ENCODE data around the gene RBBP6. TPM values are rescaled to one million over a fixed set of nuclear protein-coding genes. Genes with fewer than 3 reads are reported as not detected.

The RBBP6 gene, protein sequence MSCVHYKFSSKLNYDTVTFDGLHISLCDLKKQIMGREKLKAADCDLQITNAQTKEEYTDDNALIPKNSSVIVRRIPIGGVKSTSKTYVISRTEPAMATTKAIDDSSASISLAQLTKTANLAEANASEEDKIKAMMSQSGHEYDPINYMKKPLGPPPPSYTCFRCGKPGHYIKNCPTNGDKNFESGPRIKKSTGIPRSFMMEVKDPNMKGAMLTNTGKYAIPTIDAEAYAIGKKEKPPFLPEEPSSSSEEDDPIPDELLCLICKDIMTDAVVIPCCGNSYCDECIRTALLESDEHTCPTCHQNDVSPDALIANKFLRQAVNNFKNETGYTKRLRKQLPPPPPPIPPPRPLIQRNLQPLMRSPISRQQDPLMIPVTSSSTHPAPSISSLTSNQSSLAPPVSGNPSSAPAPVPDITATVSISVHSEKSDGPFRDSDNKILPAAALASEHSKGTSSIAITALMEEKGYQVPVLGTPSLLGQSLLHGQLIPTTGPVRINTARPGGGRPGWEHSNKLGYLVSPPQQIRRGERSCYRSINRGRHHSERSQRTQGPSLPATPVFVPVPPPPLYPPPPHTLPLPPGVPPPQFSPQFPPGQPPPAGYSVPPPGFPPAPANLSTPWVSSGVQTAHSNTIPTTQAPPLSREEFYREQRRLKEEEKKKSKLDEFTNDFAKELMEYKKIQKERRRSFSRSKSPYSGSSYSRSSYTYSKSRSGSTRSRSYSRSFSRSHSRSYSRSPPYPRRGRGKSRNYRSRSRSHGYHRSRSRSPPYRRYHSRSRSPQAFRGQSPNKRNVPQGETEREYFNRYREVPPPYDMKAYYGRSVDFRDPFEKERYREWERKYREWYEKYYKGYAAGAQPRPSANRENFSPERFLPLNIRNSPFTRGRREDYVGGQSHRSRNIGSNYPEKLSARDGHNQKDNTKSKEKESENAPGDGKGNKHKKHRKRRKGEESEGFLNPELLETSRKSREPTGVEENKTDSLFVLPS (N-terminal part only)
- polyA plus RNA-seq (2011; rRNA removed) (49.3 and 52.7 TPM in 2 replicates), polyA plus RNA-seq (2017; fragmentation: RNase III; extraction: RNeasy Plus Mini Kit Qiagen cat#74134 plus additional on column Dnase treatment) (24.7 to 28.7 TPM (median 25.0 TPM) in 3 replicates), polyA minus RNA-seq (2011; rRNA and poly(A)+ RNA removed) (31.1 and 34.8 TPM in 2 replicates)
- polyA plus RNA-seq (2012; cell fraction: cytosol; rRNA removed) = 13.8 and 15.2 TPM in 2 replicates
- polyA plus RNA-seq (2012; cell fraction: nucleus; rRNA removed) = 26.3 and 32.5 TPM in 2 replicates

DNA sequence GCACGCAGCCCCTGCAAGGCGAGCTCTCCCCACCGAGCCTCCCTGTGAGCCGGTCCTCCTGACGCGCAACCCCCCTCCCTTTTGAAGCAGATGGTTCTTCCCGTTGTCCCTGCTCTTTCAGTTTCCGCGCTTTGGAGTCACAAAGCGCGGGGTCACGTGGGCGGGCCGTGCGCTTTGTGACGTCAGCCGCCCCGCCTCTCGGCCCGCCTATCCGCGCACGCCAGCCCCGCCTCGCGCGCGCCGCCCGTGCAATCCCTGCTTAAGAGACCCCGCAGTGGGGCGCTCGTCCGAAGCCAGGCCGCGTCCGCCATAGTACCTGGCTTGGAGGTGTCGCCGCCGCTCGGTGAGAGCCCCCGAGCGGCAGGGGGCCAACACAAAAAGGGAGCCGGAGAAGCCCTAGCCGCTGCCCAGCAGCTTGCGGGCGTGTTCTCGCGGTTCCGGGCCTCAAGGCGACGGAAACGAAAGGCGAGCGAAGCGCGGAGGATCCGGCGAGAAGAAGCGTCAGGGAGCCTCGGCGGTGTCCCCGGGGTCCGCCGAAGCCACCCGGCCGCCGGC lies at the start of gene RBBP6:
TSS of gene RBBP6 (plus strand) at position 272 of the 555 bp plus-strand sequence. CDS start 1,061 bp downstream, outside the sequence.
- Histone ChIP-seq H3K9me3 (no peaks in the 10 kb centered on the region), H3K4me2 (peak within 1 kb of the TSS; percentile 97), H3K27ac (peak within 1 kb of the TSS; percentile 98 to 99), H3K4me3 (peak within 1 kb of the TSS; percentile 92), H3K4me1 (peaks cover 51% of the 10 kb centered on the region; the same call in 2 of the 3 replicates)
- POLR2A ChIA-PET = interaction anchor here (0.5 to 2.0 kb wide), 6 partner anchors 10 to 624 kb away, joined by 3 to 8 read pairs (median 4); no protein-coding TSS in a partner anchor
- CTCF ChIA-PET = interaction anchor here (0.7 to 2.0 kb wide), 7 partner anchors 11 to 74 kb away, joined by 3 to 6 read pairs (median 3); no protein-coding TSS in a partner anchor
- DNase-seq (ENCODE audit: low read depth in 1 of 2, low spot score in 1 of 2) (peak; percentile 77 to 99), FAIRE-seq (no peak), ATAC-seq (peak; percentile 90 to 93)
- under 1% methylated on average over 15 of the region's 68 CpGs for WGBS (ENCODE audit: missing lambda C conversion rate)
- TF ChIP-seq, protein P1, sequence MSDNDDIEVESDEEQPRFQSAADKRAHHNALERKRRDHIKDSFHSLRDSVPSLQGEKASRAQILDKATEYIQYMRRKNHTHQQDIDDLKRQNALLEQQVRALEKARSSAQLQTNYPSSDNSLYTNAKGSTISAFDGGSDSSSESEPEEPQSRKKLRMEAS (IDR thresholded peaks at IDR 0.05) = peak; percentile 89
- TF ChIP-seq SMC3 (IDR thresholded peaks at IDR 0.05) (peak; percentile 34; the same call in 1 of the 3 replicates), CBX8 (IDR thresholded peaks at IDR 0.05) (no peak), FOSB (CRISPR knock-in tag; IDR thresholded peaks at IDR 0.05) (no peak; the same call in 1 of the 2 replicates), GATA3 (IDR thresholded peaks at IDR 0.05; ENCODE audit: borderline replicate concordance) (peak; percentile 51), ZFP36 (IDR thresholded peaks at IDR 0.05; ENCODE audit: borderline replicate concordance, partially characterized antibody) (no peak), HDAC2 (IDR thresholded peaks at IDR 0.05) (no peak), CHD2 (IDR thresholded peaks at IDR 0.05; ENCODE audit: low read length, partially characterized antibody) (no peak), JUN (IDR thresholded peaks at IDR 0.05) (peak; percentile 86 to 90; a peak in 4 of 5 replicates), TFCP2L1 (CRISPR knock-in tag; IDR thresholded peaks at IDR 0.05) (no peak), KDM5A (IDR thresholded peaks at IDR 0.05) (no peak), POLR2AphosphoS2 (conservative IDR thresholded peaks at IDR 0.05; ENCODE audit: low read length) (no peak), FOXS1 (CRISPR knock-in tag; IDR thresholded peaks at IDR 0.05) (no peak), ZNF302 (CRISPR knock-in tag; IDR thresholded peaks at IDR 0.05) (no peak), NR3C1 (IDR thresholded peaks at IDR 0.05) (no peak), MAZ (IDR thresholded peaks at IDR 0.05; ENCODE audit: borderline replicate concordance, low read depth, low read length) (no peak), MYC (IDR thresholded peaks at IDR 0.05; ENCODE audit: borderline replicate concordance, low read length) (no peak; the same call in 1 of the 2 replicates), NFE2L2 (conservative IDR thresholded peaks at IDR 0.05; ENCODE audit: low read length) (no peak), POLR2A (IDR thresholded peaks at IDR 0.05; ENCODE audit: low read length) (peak; percentile 92), HOXB13 (CRISPR knock-in tag; IDR thresholded peaks at IDR 0.05; ENCODE audit: low read depth) (no peak), EHMT2 (IDR thresholded peaks at IDR 0.05; ENCODE audit: low read depth) (no peak), ESRRA (IDR thresholded peaks at IDR 0.05; ENCODE audit: borderline replicate concordance, low read length) (no peak), CHD4 (IDR thresholded peaks at IDR 0.05; ENCODE audit: borderline replicate concordance) (no peak), NPAS2 (CRISPR knock-in tag; IDR thresholded peaks at IDR 0.05; ENCODE audit: borderline replicate concordance) (no peak), CEBPB (IDR thresholded peaks at IDR 0.05) (no peak)
- TF ChIP-seq, protein P2, sequence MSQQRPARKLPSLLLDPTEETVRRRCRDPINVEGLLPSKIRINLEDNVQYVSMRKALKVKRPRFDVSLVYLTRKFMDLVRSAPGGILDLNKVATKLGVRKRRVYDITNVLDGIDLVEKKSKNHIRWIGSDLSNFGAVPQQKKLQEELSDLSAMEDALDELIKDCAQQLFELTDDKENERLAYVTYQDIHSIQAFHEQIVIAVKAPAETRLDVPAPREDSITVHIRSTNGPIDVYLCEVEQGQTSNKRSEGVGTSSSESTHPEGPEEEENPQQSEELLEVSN (IDR thresholded peaks at IDR 0.05; ENCODE audit: borderline replicate concordance, low read depth) = peak; percentile 44; the same call in 1 of the 2 replicates
- TF ChIP-seq, protein P3, sequence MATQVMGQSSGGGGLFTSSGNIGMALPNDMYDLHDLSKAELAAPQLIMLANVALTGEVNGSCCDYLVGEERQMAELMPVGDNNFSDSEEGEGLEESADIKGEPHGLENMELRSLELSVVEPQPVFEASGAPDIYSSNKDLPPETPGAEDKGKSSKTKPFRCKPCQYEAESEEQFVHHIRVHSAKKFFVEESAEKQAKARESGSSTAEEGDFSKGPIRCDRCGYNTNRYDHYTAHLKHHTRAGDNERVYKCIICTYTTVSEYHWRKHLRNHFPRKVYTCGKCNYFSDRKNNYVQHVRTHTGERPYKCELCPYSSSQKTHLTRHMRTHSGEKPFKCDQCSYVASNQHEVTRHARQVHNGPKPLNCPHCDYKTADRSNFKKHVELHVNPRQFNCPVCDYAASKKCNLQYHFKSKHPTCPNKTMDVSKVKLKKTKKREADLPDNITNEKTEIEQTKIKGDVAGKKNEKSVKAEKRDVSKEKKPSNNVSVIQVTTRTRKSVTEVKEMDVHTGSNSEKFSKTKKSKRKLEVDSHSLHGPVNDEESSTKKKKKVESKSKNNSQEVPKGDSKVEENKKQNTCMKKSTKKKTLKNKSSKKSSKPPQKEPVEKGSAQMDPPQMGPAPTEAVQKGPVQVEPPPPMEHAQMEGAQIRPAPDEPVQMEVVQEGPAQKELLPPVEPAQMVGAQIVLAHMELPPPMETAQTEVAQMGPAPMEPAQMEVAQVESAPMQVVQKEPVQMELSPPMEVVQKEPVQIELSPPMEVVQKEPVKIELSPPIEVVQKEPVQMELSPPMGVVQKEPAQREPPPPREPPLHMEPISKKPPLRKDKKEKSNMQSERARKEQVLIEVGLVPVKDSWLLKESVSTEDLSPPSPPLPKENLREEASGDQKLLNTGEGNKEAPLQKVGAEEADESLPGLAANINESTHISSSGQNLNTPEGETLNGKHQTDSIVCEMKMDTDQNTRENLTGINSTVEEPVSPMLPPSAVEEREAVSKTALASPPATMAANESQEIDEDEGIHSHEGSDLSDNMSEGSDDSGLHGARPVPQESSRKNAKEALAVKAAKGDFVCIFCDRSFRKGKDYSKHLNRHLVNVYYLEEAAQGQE (IDR thresholded peaks at IDR 0.05) = no peak; the same call in 1 of the 2 replicates
- TF ChIP-seq, protein P4, sequence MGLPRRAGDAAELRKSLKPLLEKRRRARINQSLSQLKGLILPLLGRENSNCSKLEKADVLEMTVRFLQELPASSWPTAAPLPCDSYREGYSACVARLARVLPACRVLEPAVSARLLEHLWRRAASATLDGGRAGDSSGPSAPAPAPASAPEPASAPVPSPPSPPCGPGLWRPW (IDR thresholded peaks at IDR 0.05) = no peak
- TF ChIP-seq, protein P5, sequence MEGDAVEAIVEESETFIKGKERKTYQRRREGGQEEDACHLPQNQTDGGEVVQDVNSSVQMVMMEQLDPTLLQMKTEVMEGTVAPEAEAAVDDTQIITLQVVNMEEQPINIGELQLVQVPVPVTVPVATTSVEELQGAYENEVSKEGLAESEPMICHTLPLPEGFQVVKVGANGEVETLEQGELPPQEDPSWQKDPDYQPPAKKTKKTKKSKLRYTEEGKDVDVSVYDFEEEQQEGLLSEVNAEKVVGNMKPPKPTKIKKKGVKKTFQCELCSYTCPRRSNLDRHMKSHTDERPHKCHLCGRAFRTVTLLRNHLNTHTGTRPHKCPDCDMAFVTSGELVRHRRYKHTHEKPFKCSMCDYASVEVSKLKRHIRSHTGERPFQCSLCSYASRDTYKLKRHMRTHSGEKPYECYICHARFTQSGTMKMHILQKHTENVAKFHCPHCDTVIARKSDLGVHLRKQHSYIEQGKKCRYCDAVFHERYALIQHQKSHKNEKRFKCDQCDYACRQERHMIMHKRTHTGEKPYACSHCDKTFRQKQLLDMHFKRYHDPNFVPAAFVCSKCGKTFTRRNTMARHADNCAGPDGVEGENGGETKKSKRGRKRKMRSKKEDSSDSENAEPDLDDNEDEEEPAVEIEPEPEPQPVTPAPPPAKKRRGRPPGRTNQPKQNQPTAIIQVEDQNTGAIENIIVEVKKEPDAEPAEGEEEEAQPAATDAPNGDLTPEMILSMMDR (IDR thresholded peaks at IDR 0.05) = peak; percentile 40; the same call in 2 of the 3 replicates
- TF ChIP-seq, protein P6, sequence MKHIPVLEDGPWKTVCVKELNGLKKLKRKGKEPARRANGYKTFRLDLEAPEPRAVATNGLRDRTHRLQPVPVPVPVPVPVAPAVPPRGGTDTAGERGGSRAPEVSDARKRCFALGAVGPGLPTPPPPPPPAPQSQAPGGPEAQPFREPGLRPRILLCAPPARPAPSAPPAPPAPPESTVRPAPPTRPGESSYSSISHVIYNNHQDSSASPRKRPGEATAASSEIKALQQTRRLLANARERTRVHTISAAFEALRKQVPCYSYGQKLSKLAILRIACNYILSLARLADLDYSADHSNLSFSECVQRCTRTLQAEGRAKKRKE (CRISPR knock-in tag; IDR thresholded peaks at IDR 0.05; ENCODE audit: low read depth) = no peak

All from A549 (cell line).